ENCODE data around the gene TAF8.

The TAF8 gene

DNA sequence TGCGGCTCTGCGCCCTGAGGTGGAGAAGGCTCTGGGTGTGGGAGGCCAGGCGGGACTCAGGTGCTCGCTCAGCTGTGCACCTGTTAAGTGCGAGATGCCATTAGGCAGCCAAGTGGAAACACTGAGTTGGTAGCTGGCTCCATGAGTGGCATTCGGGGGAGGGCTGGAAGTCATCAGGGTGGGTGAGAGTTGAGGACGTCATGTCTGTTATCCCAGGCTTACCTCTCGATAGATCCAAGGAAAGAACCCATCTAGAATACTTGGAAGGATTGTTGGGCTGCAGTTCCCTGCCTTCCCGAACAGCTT is 41.3 kb downstream of the TAF8 start:
- TF ChIP-seq ZNF8 (CRISPR knock-in tag; IDR thresholded peaks at IDR 0.05), result no peak
- TF ChIP-seq ARNTL (CRISPR knock-in tag; IDR thresholded peaks at IDR 0.05; ENCODE audit: borderline replicate concordance, low read depth), result no peak
- TF ChIP-seq SNAI2 (CRISPR knock-in tag; IDR thresholded peaks at IDR 0.05), result no peak
- no peak for TF ChIP-seq ZNF70 (CRISPR knock-in tag; IDR thresholded peaks at IDR 0.05)
- TF ChIP-seq, protein P1, sequence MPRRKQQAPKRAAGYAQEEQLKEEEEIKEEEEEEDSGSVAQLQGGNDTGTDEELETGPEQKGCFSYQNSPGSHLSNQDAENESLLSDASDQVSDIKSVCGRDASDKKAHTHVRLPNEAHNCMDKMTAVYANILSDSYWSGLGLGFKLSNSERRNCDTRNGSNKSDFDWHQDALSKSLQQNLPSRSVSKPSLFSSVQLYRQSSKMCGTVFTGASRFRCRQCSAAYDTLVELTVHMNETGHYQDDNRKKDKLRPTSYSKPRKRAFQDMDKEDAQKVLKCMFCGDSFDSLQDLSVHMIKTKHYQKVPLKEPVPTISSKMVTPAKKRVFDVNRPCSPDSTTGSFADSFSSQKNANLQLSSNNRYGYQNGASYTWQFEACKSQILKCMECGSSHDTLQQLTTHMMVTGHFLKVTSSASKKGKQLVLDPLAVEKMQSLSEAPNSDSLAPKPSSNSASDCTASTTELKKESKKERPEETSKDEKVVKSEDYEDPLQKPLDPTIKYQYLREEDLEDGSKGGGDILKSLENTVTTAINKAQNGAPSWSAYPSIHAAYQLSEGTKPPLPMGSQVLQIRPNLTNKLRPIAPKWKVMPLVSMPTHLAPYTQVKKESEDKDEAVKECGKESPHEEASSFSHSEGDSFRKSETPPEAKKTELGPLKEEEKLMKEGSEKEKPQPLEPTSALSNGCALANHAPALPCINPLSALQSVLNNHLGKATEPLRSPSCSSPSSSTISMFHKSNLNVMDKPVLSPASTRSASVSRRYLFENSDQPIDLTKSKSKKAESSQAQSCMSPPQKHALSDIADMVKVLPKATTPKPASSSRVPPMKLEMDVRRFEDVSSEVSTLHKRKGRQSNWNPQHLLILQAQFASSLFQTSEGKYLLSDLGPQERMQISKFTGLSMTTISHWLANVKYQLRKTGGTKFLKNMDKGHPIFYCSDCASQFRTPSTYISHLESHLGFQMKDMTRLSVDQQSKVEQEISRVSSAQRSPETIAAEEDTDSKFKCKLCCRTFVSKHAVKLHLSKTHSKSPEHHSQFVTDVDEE (CRISPR knock-in tag; IDR thresholded peaks at IDR 0.05), result no peak
- no peak for TF ChIP-seq CREB5 (CRISPR knock-in tag; IDR thresholded peaks at IDR 0.05; ENCODE audit: low read depth)
- no peak for TF ChIP-seq CSDC2 (CRISPR knock-in tag; IDR thresholded peaks at IDR 0.05)
- TF ChIP-seq ZFP30 (CRISPR knock-in tag; IDR thresholded peaks at IDR 0.05), result no peak
- TF ChIP-seq OSR1 (CRISPR knock-in tag; IDR thresholded peaks at IDR 0.05), result no peak
- TF ChIP-seq PATZ1 (CRISPR knock-in tag; IDR thresholded peaks at IDR 0.05; ENCODE audit: borderline replicate concordance), result no peak
- no peak for ATAC-seq

- TF ChIP-seq PATZ1 (CRISPR knock-in tag; IDR thresholded peaks at IDR 0.05; ENCODE audit: borderline replicate concordance) (no peak), ISL1 (CRISPR knock-in tag; IDR thresholded peaks at IDR 0.05) (no peak), ZNF8 (CRISPR knock-in tag; IDR thresholded peaks at IDR 0.05) (no peak), GLIS3 (CRISPR knock-in tag; IDR thresholded peaks at IDR 0.05) (no peak), ZC3H10 (CRISPR knock-in tag; IDR thresholded peaks at IDR 0.05) (no peak), SNAI2 (CRISPR knock-in tag; IDR thresholded peaks at IDR 0.05) (no peak), TCF4 (CRISPR knock-in tag; IDR thresholded peaks at IDR 0.05; ENCODE audit: borderline replicate concordance) (no peak), ESRRG (CRISPR knock-in tag; IDR thresholded peaks at IDR 0.05) (no peak), ZFP3 (CRISPR knock-in tag; IDR thresholded peaks at IDR 0.05) (no peak), RARB (CRISPR knock-in tag; IDR thresholded peaks at IDR 0.05) (no peak), TOX (CRISPR knock-in tag; IDR thresholded peaks at IDR 0.05; ENCODE audit: borderline replicate concordance) (no peak)
- TF ChIP-seq, protein P1 (CRISPR knock-in tag; IDR thresholded peaks at IDR 0.05), result no peak
- ATAC-seq, result no peak
Measured at GRCh38 chr6:42093582-42094329, 43.4 kb downstream of the TAF8 start.

DNA sequence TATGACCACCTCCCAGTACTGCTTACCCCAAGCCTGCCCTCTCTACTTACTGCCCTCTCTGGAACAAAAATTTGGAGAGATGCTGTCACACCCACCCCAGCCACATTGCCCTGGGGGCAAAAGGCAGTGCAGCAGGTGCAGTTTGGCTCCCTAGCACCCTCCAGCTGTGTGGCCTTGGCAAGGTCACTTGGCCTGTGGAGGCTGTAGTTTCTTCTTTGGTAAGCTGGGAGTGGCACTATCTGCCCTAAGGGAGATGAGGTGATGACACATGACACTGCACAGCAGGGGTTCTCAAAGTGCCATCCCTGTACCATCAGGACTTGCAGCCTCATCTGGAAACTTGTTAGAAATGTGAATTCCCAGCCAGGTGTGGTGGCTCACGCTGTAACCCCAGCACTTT is 44.8 kb downstream of the TAF8 start:
- no peak for ATAC-seq
- TF ChIP-seq ESRRG (CRISPR knock-in tag; IDR thresholded peaks at IDR 0.05), result no peak
- TF ChIP-seq ISL1 (CRISPR knock-in tag; IDR thresholded peaks at IDR 0.05), result no peak
- no peak for TF ChIP-seq CREB5 (CRISPR knock-in tag; IDR thresholded peaks at IDR 0.05; ENCODE audit: low read depth)
- no peak for TF ChIP-seq ARNTL (CRISPR knock-in tag; IDR thresholded peaks at IDR 0.05; ENCODE audit: borderline replicate concordance, low read depth)
- no peak for TF ChIP-seq TCF4 (CRISPR knock-in tag; IDR thresholded peaks at IDR 0.05; ENCODE audit: borderline replicate concordance)
- no peak for TF ChIP-seq ZFP30 (CRISPR knock-in tag; IDR thresholded peaks at IDR 0.05)
- TF ChIP-seq TOX (CRISPR knock-in tag; IDR thresholded peaks at IDR 0.05; ENCODE audit: borderline replicate concordance), result no peak
- TF ChIP-seq SNAI2 (CRISPR knock-in tag; IDR thresholded peaks at IDR 0.05), result no peak
- TF ChIP-seq PATZ1 (CRISPR knock-in tag; IDR thresholded peaks at IDR 0.05; ENCODE audit: borderline replicate concordance), result no peak
- no peak for TF ChIP-seq ZNF8 (CRISPR knock-in tag; IDR thresholded peaks at IDR 0.05)
